Measurements from ENCODE around the gene HYAL1.

The HYAL1 gene

DNA sequence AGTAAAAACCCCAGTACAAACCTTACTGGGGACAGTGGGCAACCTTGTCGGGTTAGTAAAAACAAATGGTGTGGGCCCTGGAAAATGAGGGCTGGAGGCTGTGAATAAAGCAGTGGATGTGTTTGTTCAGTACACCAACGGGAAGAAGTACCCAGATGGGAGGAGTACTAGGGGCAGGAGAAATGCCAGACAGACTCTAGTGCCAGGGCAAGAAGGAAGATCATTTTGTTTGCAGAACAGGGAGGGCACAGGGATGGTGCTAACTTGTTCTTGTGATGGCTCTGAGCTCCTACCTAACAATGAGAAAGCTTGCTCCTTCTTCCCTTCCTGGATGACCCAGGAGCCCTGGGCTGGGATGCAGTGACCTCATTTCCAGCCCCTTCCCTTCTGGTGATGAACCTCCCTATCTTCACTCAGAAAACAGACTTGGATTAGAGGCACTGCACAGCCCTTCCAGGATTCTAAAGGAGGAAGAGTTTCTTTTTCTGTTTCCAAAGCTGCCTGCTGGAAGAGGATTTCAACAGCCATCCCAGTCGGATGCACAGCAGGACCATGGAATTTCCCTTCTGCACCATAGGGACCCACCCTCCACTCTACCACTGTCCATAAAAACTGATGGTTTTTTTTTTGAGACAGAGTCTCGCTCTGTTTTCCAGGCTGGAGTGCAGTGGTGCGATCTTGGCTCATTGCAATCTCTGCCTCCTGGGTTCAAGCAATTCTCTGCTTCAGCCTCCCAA is 31.1 kb upstream of the HYAL1 start:
- no peak for DNase-seq (ENCODE audit: low read depth)

DNA sequence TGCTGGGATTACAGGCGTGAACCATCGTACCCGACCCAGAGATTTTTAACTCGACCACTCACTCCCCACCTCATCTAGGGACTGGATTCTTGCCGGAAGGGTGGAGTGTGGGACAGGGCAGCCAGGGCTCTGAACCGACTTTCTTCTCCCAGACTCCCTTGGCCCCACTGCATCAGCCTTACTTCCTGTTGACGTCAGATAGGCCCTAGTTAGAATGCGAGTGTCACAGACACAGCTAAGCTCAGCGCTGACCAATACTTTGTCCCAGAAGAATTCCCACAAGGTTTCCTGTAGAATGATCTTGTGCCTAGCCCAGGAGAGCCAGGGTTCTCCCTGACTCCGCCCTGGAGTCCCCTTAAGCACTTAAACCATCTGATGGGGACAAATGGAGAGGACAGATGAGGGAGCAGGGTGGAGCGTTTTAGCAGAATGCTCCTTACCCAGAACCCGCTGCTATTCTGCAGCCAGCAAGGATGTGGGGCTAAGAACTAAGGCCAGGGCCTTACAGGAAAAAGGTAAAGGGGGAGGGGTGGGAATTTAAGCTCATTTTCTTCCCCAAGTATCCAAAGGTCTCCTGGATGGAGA is 30.5 kb upstream of the HYAL1 start:
- no peak for DNase-seq (ENCODE audit: low read depth)

DNA sequence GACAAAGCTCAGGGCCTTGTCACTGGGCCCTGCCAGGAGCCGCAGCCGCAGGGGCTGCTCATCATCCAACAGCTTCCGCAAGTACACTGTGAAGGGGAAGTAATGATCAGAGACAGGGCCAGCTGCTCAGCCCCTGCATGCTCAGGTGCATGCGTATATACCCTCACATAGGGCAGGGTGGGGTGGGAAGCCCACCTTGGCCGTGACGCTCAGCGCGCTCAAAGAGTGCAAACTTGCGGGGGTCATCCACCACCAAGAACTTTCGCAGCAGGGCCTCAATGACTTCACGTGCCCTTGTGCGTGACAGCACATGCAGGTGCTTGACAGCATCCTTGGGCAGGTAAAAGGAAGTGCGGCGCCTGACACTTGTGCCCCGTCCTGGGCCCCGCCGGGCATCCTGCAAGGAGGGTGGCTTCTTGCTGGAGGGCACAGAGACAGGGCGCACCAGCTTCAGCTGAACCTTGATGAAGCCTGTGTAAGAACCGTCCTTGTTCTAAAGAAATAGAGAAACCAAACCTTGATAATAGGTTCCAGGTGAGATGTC is 28.1 kb upstream of the HYAL1 start:
- no peak for DNase-seq (ENCODE audit: low read depth)

DNA sequence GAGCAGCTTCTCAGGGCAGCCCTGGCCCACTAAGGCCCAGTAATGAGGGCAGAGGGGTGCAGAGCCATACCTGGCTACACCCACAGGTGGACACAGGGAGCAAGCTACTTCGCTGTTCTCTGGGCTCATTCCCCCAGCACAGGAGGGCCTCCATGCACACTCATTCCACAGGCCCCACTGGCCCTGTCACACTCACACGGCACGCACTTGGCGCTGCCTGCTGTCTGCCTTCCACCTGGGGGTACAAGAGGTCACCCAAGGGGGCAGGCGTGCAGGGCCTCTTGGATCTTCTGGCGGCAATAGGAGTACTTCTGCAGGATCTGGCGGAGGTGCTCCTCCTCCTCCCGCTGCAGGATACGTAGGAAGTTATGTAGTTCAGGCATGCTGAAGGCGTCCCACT is 27.0 kb upstream of the HYAL1 start:
- no peak for DNase-seq (ENCODE audit: low read depth)

DNA sequence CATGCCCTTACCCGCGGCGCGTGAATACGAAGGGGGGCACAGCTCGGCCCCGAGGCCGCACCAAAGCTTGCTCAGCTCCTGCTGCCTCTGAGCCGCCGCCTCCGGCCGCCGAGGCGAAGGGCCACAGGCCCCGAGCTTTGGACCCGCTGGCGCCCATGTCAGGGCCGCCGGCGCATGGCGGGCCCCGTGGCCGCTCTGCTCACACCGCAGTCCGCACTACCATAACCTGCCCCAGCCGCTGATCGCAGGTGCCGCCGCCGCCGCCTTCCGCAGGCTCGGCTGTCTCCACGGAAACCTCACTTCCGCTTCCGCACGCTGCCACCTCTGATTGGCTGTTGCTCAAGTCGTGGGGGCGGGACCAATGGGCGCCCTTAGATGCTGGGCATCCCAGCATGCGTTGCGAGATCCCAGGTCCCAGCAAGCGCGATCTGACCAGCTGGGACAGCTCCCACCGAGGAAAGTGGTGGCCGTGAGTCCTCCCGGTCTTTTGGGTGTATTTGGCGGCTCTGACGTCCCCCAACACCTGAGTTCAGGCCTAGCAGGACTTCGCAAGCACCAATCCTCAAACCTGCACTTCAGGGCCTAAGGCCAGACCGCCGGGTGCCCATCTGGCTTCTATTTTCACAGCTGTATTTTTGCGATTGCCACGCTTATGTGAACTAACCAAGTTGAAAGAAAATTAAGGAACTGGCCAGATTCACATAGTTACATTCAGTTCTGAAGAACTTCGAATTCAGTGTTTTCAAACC is 24.7 kb upstream of the HYAL1 start, which contains the start of gene TUSC2:
Gene TUSC2 (minus strand): TSS at position 281 of the 749 bp plus-strand sequence. CDS start 124 bp downstream, at position 157.
- peak; percentile 90 for DNase-seq (ENCODE audit: low read depth)

DNA sequence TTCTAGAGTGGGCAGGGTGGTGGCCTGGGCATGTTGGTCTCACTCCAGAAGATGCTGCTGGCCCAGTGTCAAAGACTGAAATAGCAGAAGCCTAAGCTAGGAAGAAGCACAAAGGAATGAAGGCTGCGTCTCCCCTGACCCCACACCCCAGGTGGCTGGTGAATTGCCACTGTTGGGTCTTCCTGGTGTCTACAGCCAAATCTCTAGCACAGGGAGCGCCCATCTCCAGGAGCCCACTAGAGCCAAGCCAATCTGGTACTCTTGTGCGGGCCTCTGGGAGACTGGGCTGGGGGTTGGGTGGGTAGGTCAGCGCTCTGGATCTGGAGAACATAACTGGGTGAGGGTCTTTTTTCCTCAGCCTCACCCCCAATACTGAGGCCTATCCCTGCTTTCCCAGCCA is 23.8 kb upstream of the HYAL1 start:
- no peak for DNase-seq (ENCODE audit: low read depth)

DNA sequence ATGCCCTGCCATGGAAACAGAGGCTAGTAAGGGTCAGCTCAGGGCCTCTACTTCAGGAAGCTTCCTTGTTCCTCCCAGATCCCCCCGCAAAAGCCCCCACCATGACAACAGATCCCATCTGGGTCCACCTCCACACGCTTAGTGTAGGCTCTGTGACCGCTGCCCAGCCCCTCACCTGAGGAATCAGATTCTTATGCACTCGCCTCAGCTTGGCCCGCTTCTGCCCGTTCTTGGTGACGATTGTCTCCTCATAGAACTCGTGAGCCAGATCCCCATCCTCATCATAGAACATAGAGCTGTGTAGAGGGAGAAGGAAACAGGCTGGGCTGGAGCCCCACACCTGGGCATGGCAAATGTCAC is 22.8 kb upstream of the HYAL1 start:
- no peak for DNase-seq (ENCODE audit: low read depth)

DNA sequence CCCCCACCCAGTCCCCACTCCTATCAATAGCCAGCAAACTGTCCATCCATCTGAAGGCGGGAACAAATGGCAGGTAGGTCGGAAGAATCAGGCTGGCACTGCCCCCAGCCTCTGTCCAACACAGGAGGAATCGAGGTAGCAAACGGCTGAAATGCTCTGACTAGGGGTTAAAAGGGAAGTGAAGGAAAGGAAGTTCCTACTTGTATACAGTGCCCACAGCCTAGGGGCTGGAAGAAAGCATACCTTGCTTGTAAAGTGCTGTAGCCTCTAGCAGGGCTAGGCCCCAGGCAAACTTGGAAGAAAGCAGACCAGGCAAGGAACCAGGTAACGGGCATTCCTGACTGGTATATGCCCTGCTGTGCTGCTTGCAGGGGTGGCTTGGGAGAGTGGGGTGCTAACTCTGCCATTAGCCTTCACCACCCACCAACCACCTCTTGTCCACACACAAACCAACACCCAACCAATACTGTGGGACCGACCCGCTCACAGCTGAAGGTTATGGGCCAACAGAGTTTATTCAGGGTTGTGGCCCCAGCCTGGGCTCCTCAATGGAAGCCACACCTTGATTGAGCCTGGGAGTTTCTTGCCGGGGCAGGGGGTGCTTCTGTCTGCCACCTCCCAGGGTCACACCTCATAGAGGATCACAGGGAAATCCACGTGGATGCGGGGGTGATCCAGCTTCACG is 22.3 kb upstream of the HYAL1 start:
- DNase-seq (ENCODE audit: low read depth): no peak

DNA sequence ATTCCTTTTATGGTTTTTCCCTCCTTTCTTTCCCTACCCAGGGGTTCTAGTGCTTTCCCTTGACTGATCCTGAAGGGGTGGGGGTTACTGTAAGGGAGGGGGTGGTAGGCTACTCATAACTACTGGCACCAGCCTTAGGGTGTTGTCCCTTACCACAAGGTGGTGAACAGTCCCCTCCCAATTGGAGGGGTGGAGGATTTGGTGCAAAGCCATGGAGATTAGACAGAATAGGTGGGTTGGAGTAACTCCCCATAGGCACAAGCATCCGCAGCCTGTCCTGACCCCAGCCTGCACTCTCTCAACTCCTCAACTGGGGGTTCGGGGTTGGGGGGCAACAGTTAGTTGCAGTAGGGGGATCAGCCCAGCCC is 21.7 kb upstream of the HYAL1 start:
- no peak for DNase-seq (ENCODE audit: low read depth)

DNA sequence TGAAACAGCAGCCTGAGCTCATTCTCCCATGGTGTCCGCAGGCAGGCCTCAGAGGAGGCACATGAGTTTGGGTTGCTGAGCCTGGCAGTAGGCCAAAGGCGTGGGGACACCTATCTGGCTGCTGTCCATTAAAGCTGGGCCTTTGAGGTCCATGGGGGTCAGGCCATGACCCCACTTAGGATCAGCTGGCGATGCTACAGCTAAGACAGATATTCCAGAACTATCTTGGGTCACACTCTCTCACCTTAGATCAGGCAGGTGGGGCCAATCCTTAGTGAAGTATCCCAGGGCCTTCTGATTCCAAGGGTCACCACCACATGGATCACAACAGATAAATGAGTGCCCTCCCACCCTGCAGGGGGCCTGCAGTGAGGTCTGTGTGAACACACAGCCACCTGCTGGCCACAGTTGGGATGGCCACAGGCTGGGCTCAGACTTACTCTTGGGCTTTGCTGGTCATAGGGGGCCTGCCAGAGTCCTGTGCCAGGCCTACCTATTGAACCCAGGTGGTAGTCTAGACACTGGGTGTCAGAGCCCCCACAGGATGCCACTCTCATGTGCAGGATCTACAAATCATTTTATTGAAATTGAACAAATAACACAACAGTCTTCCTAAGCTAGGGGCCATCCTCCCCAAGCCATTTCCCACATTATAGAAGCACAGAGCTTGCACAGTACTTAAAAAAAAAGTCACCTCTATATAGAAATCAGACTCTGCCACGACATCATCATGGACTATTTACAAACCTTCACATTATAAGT is 21.2 kb upstream of the HYAL1 start:
- peak; percentile 26 for DNase-seq (ENCODE audit: low read depth)

DNA sequence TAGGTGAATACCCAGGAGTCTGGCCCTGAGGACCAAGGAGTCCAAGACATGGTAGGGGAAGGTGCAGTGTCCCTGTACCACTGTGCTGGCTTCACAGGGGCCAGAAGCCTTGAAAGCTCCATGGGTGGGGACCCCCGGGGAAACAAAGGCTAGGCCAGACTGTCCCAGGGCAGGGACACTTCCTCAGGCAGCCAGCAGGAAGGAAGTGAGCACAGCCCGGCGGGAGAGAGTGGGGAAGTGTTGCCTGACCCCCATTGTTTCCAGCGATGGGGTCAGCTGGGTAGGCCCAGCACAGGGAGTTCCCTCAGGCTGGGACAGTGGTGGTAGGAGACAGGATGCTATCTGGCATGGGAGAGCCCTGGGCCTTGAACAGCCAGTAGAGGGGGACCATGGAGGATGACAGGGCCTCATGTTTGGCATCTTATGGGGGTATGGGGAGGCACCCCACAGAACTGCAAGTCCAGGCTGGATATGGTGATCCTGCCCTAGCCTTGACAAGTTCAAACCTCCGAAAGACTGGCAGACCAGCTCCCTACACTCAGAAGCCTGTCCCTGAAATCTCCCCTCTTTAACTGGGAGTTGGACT is 20.3 kb upstream of the HYAL1 start:
- DNase-seq (ENCODE audit: low read depth): no peak

DNA sequence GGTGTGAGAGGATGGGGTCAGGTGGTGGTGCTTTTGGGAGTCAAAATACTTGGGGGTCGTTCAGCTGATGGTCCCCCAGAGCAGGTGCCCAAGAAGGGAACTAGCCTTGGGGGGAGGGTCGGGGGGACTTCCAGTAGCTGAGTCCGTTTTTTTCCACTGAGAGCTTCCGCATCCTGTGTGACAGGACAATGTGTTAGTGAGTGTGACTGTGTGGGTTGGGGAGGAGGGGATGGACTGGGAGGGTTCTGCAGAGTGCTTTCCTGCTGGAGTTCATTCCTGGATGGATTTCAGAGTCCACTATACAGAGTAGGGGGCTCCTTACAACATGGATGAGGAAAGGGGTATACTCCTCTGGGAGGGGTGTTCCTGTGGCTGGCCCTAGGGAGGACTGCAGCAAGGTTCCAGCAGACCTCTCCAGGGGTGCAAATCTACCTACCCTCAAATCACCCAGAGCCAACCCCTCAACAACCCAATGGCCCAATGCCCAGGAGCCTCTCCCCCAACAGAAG is 19.8 kb upstream of the HYAL1 start:
- no peak for DNase-seq (ENCODE audit: low read depth)

DNA sequence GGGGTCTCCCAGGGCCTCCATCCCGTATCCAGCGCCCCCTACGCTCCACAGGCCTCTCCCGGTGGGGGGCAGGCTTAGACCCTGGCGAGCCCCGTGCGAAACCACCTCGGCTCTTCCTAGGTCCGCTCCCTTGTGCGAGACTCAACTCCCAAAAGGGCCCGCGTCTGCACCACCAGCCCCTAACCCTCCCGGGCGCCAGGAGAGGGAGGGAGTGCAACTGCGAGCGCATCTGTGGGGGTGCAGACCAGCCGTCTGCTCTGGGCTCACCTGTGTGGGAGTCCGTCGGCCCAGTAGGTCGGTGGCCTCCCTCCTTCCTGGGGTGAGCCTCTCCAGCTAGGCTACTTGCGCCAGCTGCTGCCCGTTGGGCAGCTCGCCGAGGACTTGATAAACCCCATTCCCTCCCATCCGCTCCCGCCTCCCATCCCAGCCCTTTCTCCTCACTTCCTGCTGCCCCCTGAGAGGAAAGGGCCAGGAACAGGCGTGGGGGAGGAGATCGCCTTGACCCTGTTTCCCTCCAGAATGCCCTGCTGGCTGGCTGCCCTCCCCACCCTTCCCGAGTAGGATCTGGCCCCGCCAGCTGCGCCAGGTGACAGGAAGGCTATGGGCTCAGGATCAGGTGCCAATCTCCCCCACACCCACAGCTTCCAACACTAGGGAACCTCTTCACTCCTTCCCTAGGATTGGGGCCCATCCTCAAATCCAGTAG is 19.2 kb upstream of the HYAL1 start, which contains the start of gene HYAL2:
Gene HYAL2 (minus strand): TSS at position 360 of the 706 bp plus-strand sequence. CDS start 2,256 bp downstream, outside the sequence.
- no peak for DNase-seq (ENCODE audit: low read depth)

DNA sequence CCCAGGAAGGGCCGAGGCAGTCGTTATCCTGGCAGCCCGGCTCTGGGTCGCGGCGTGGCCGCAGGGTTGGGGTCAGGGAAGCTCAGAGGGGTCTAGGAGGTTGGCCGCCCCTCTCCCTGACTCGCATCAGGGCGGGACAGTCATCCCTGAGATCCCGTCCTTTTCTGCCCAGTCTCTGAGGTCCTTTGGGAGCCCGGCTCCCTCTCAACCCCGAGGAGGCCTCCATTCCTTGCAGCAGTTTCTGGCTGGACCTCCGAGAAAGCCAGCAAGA is 18.7 kb upstream of the HYAL1 start:
- no peak for DNase-seq (ENCODE audit: low read depth)

DNA sequence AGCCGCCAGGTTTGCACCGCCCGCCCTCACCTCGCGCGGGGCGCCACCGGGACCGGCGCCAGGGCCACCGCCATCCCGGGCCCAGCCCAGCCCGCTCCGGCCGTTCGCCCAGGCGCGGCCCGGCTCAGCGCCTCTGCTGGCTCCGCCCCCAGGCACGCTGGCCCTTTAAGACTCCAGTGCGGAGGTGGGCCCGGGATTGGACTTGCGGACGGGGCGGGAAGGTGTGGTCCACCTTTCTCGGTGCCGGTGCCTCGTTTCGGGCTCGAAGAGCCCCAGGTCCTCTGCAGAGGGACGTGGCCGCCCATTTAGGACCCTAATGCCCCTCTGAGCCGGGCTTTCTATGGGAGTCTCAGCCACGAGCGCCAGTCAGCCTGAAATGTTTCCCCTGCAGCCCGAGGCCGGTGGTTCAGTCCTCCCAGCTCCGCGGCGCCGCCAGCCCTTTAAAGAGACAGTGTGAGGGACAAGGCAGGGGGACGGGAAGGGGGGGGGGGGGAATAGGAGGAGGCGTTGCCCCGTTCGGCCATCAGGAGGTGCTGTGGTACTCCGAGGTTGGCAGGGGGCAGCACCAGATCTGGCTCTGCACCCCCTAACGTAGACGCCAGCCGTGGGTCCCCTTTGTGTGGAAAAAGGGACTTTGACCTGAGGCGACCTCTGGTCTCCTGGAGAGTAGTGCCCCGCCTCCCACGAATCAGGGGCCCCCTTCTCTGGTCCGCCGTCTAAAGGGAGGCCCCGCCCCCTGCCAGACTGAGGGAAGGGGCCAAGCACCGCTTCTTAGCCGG is 18.2 kb upstream of the HYAL1 start:
- peak; percentile 61 for DNase-seq (ENCODE audit: low read depth)

DNA sequence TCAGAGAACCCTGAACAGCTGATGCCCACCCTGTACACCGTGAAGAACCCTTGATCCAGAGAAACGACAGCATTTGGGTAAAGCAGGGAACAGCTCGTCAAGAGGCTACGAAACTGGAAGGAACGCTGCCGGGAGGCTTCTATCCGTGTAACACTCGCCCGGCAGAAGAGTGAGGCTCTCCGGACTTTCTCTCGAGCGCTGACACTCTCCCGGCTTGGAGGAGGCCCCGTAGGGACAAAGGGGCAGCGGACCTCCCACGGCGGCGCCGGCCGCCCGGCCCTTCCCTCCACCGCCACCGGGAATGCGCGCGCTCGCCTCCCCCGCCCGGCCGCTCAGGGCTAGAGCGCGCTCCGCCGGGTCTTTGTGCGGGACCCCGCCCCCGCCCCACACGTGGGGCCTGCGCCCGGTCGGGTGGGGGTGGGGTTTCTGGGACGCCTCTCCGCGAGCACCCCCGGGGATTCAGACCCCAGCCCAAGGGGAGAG is 17.5 kb upstream of the HYAL1 start:
- DNase-seq (ENCODE audit: low read depth): peak; percentile 37

DNA sequence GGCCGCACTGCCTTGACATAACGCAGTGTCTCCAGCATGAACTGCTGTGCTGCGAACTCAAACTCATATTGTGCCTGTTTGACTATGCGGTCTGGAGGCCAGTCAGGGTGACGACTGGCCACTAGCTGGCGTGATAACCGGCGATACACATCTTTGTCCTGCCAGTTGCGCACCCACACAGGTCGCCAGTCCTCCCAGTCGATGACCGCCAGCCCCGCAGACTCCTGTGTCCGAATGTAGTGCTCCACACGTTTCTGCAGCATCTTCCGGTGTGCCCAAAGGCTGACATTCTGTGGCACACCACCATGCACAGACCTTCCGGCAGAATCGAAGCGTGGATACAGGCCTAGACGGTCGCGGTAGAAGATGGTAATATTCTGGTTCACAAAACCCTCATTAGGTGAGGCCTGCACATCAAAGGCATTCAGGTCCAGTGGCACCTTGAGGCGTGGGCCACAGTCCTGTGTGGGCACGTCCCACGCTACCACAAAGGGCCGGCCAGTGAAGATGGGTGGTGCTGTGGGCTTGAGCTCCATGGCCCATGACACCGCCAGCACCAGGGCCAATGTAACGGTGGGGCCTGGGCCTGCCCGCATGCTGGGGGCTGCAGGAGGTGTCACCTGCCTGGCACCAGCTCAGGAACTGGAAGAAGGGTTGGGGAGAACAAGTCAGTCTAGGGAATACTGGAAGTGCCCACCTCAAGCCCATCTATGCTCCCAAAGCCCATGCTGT is 16.7 kb upstream of the HYAL1 start:
- DNase-seq (ENCODE audit: low read depth): no peak

DNA sequence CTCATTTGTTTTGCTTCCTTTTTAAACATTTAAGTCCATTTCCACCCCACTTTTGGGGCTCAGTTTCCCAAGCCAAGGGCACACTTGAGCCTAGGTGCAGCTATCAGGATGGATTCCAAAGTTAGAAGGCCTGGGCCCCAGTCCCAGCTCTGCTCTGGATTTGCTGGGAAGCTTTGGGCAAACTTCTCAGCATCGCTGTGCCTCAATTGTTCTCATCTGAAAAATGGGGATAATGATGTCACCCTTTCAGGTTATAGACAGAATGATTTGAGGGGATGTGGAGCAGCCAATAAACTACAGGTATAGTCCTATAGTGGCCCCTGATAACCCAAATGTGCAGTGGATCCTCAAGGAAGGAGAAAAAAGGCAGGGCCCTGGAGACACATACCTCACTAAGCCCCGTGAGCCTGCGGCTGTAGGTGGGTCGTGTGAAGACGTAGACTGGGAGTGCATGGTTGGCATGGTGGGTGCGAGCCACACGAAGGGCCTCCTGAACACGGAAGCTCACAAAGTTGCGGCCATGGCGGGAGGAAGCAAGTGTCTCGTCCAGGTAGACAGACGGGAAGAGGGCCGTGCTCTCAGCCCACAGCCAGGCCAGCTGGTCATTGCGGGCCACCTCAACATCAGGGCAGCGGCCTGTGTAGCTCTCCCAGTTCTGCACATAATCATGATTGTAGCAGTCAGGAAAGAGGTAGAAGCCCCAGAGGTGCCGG is 16.0 kb upstream of the HYAL1 start:
- DNase-seq (ENCODE audit: low read depth): no peak

Measured in T-helper 22 cell (primary cell).